Endothelial cell of umbilical vein (primary cell): ENCODE results near the gene HVCN1.

Experiments used
- MYC ChIP-seq: IDR thresholded peaks from one replicate; pipeline ENCODE4 v1.6.1; 2011; ENCODE audit warnings: mild to moderate bottlenecking, low read depth, low read length
- POLR2AphosphoS5 ChIP-seq: IDR thresholded peaks from 2 replicates; pipeline ENCODE4 v1.6.1; 2012; ENCODE audit warnings: low read depth, mild to moderate bottlenecking, control low read depth, low read length, moderate library complexity; ENCODE audit not compliant: insufficient read depth
- TF ChIP-seq, protein P1 (sequence below), 2 donors: IDR thresholded peaks; 1 replicate in 1 of 2; 2 replicates in 1 of 2; pipeline ENCODE4 v1.5.1; 2011; ENCODE audit warnings: low read length in 2 of 2, mild to moderate bottlenecking in 2 of 2, moderate library complexity in 2 of 2, control low read depth in 1 of 2, inconsistent platforms in 1 of 2, low read depth in 1 of 2; ENCODE audit not compliant: insufficient read depth in 1 of 2; ENCODE audit errors: extremely low read depth in 1 of 2

DNA sequence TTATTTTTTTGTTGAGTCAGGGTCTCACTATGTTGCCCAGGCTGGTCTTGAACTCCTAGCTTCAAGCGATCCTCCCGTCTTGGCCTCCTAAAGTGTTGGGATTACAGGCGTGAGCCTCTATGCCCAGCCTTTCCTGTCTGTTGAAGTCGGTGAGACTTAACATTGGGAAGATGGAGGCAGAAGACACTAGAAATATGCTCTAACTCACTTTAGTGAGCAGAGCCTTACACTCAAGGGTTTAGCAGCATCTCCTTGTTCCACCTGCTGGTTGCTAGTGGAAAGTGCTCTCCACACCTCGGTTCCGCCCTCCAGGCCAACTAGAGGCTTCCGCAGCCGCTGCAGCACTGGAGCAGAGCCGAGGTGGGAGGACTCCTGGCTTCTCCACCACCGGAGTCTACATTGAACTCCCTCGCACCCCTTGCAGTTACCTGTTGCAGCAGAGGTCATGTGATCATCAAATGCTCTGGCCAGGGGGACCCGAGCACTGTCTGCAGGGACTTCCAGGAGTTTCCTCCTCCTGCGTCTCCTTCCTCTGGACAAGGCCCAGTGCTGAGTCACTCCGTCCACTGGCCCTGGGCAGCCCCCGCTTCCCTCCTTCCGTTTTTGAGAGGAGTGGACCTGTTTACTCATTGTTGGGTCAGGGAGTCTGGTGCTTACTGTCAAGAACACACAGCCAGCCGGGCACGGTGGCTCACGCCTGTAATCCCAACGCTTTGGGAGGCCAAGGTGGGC is 9.4 kb upstream of the HVCN1 start:
- no peak for TF ChIP-seq POLR2AphosphoS5
- TF ChIP-seq, protein P1, sequence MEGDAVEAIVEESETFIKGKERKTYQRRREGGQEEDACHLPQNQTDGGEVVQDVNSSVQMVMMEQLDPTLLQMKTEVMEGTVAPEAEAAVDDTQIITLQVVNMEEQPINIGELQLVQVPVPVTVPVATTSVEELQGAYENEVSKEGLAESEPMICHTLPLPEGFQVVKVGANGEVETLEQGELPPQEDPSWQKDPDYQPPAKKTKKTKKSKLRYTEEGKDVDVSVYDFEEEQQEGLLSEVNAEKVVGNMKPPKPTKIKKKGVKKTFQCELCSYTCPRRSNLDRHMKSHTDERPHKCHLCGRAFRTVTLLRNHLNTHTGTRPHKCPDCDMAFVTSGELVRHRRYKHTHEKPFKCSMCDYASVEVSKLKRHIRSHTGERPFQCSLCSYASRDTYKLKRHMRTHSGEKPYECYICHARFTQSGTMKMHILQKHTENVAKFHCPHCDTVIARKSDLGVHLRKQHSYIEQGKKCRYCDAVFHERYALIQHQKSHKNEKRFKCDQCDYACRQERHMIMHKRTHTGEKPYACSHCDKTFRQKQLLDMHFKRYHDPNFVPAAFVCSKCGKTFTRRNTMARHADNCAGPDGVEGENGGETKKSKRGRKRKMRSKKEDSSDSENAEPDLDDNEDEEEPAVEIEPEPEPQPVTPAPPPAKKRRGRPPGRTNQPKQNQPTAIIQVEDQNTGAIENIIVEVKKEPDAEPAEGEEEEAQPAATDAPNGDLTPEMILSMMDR (IDR thresholded peaks at IDR 0.05; ENCODE audit: extremely low read depth in 1 of 2, insufficient read depth in 1 of 2, low read depth in 1 of 2, low read length in 2 of 2) = peak; percentile 67 to 81
- no peak for TF ChIP-seq MYC
